ENCODE results near the gene CCDC149.

CCDC149 gene

GRCh38 chr4:24932515-24933225 is 19.8 kb upstream of the CCDC149 start:
- H3K9me3 ChIP-seq (ENCODE audit: insufficient read depth, low read depth, low read length) = peaks cover 13% of the 10 kb centered on the region
- no peaks in the 10 kb centered on the region for H3K27me3 ChIP-seq (ENCODE audit: insufficient read depth, low read length)
- H3K36me3 ChIP-seq (ENCODE audit: insufficient read depth, low read depth, low read length) = no peaks in the 10 kb centered on the region
- H3K4me1 ChIP-seq (ENCODE audit: insufficient read depth, low read length) = no peaks in the 10 kb centered on the region
- no peak overlapping the region for H3K27ac ChIP-seq (ENCODE audit: low read length)
- H3K9ac ChIP-seq (ENCODE audit: low read depth, low read length) = no peak overlapping the region
- no peak overlapping the region for H3K4me3 ChIP-seq (ENCODE audit: low read length)

GRCh38 chr4:24930151-24930550 is 17.3 kb upstream of the CCDC149 start:
- Histone ChIP-seq H3K27me3 (ENCODE audit: insufficient read depth, low read length) (no peaks in the 10 kb centered on the region), H3K36me3 (ENCODE audit: insufficient read depth, low read depth, low read length) (no peaks in the 10 kb centered on the region), H3K9me3 (ENCODE audit: insufficient read depth, low read depth, low read length) (peaks cover 5% of the 10 kb centered on the region), H3K27ac (ENCODE audit: low read length) (no peak overlapping the region), H3K4me1 (ENCODE audit: insufficient read depth, low read length) (peaks cover 4% of the 10 kb centered on the region; the same call in 1 of the 2 replicates), H3K4me3 (ENCODE audit: low read length) (no peak overlapping the region), H3K9ac (ENCODE audit: low read depth, low read length) (no peak overlapping the region)

GRCh38 chr4:24928708-24929107 is 15.9 kb upstream of the CCDC149 start:
- Histone ChIP-seq H3K9ac (ENCODE audit: low read depth, low read length) (no peak overlapping the region), H3K36me3 (ENCODE audit: insufficient read depth, low read depth, low read length) (no peaks in the 10 kb centered on the region), H3K27ac (ENCODE audit: low read length) (no peak overlapping the region), H3K4me3 (ENCODE audit: low read length) (no peak overlapping the region), H3K9me3 (ENCODE audit: insufficient read depth, low read depth, low read length) (peaks cover 1% of the 10 kb centered on the region; the same call in 1 of the 2 replicates), H3K27me3 (ENCODE audit: insufficient read depth, low read length) (no peaks in the 10 kb centered on the region), H3K4me1 (ENCODE audit: insufficient read depth, low read length) (peaks cover 9% of the 10 kb centered on the region; the same call in 1 of the 2 replicates)

GRCh38 chr4:24927049-24927448 is 14.2 kb upstream of the CCDC149 start:
- H3K27ac ChIP-seq (ENCODE audit: low read length) = no peak overlapping the region
- H3K36me3 ChIP-seq (ENCODE audit: insufficient read depth, low read depth, low read length) = no peaks in the 10 kb centered on the region
- no peak overlapping the region for H3K9ac ChIP-seq (ENCODE audit: low read depth, low read length)
- no peaks in the 10 kb centered on the region for H3K27me3 ChIP-seq (ENCODE audit: insufficient read depth, low read length)
- H3K4me3 ChIP-seq (ENCODE audit: low read length) = no peak overlapping the region
- H3K9me3 ChIP-seq (ENCODE audit: insufficient read depth, low read depth, low read length) = no peaks in the 10 kb centered on the region
- H3K4me1 ChIP-seq (ENCODE audit: insufficient read depth, low read length) = peaks cover 9% of the 10 kb centered on the region; the same call in 1 of the 2 replicates

GRCh38 chr4:24924309-24924781 is 11.5 kb upstream of the CCDC149 start:
- H3K9ac ChIP-seq (ENCODE audit: low read depth, low read length) = no peak overlapping the region
- no peaks in the 10 kb centered on the region; the same call in 1 of the 2 replicates for H3K9me3 ChIP-seq (ENCODE audit: insufficient read depth, low read depth, low read length)
- H3K4me3 ChIP-seq (ENCODE audit: low read length) = no peak overlapping the region
- H3K36me3 ChIP-seq (ENCODE audit: insufficient read depth, low read depth, low read length) = no peaks in the 10 kb centered on the region
- no peaks in the 10 kb centered on the region; the same call in 1 of the 2 replicates for H3K27me3 ChIP-seq (ENCODE audit: insufficient read depth, low read length)
- H3K4me1 ChIP-seq (ENCODE audit: insufficient read depth, low read length) = peaks cover 9% of the 10 kb centered on the region; the same call in 1 of the 2 replicates
- no peak overlapping the region for H3K27ac ChIP-seq (ENCODE audit: low read length)

- Histone ChIP-seq H3K9ac (ENCODE audit: low read depth, low read length) (no peak overlapping the region), H3K27me3 (ENCODE audit: insufficient read depth, low read length) (no peaks in the 10 kb centered on the region; the same call in 1 of the 2 replicates), H3K27ac (ENCODE audit: low read length) (no peak overlapping the region), H3K36me3 (ENCODE audit: insufficient read depth, low read depth, low read length) (no peaks in the 10 kb centered on the region), H3K4me3 (ENCODE audit: low read length) (no peak overlapping the region), H3K9me3 (ENCODE audit: insufficient read depth, low read depth, low read length) (no peaks in the 10 kb centered on the region; the same call in 1 of the 2 replicates), H3K4me1 (ENCODE audit: insufficient read depth, low read length) (peaks cover 9% of the 10 kb centered on the region; the same call in 1 of the 2 replicates)
These were observed 10.7 kb upstream of the CCDC149 start for GRCh38 chr4:24923550-24923949.

- H3K27me3 ChIP-seq (ENCODE audit: insufficient read depth, low read length) = no peaks in the 10 kb centered on the region; the same call in 1 of the 2 replicates
- no peak overlapping the region for H3K4me3 ChIP-seq (ENCODE audit: low read length)
- no peaks in the 10 kb centered on the region for H3K36me3 ChIP-seq (ENCODE audit: insufficient read depth, low read depth, low read length)
- no peaks in the 10 kb centered on the region; the same call in 1 of the 2 replicates for H3K9me3 ChIP-seq (ENCODE audit: insufficient read depth, low read depth, low read length)
- H3K9ac ChIP-seq (ENCODE audit: low read depth, low read length) = no peak overlapping the region
- no peak overlapping the region for H3K27ac ChIP-seq (ENCODE audit: low read length)
- H3K4me1 ChIP-seq (ENCODE audit: insufficient read depth, low read length) = peaks cover 9% of the 10 kb centered on the region; the same call in 1 of the 2 replicates
These were observed 10.2 kb upstream of the CCDC149 start for GRCh38 chr4:24923002-24923401.

GRCh38 chr4:24922416-24922815 is 9.6 kb upstream of the CCDC149 start:
- Histone ChIP-seq H3K9me3 (ENCODE audit: insufficient read depth, low read depth, low read length) (no peaks in the 10 kb centered on the region; the same call in 1 of the 2 replicates), H3K9ac (ENCODE audit: low read depth, low read length) (no peak overlapping the region), H3K27me3 (ENCODE audit: insufficient read depth, low read length) (no peaks in the 10 kb centered on the region; the same call in 1 of the 2 replicates), H3K4me3 (ENCODE audit: low read length) (no peak overlapping the region), H3K27ac (ENCODE audit: low read length) (no peak overlapping the region), H3K4me1 (ENCODE audit: insufficient read depth, low read length) (peaks cover 9% of the 10 kb centered on the region; the same call in 1 of the 2 replicates), H3K36me3 (ENCODE audit: insufficient read depth, low read depth, low read length) (no peaks in the 10 kb centered on the region)

- H3K27me3 ChIP-seq (ENCODE audit: insufficient read depth, low read length) = no peaks in the 10 kb centered on the region; the same call in 1 of the 2 replicates
- H3K9ac ChIP-seq (ENCODE audit: low read depth, low read length) = no peak overlapping the region
- no peak overlapping the region for H3K27ac ChIP-seq (ENCODE audit: low read length)
- H3K36me3 ChIP-seq (ENCODE audit: insufficient read depth, low read depth, low read length) = no peaks in the 10 kb centered on the region
- H3K9me3 ChIP-seq (ENCODE audit: insufficient read depth, low read depth, low read length) = no peaks in the 10 kb centered on the region; the same call in 1 of the 2 replicates
- no peak overlapping the region for H3K4me3 ChIP-seq (ENCODE audit: low read length)
- H3K4me1 ChIP-seq (ENCODE audit: insufficient read depth, low read length) = peaks cover 9% of the 10 kb centered on the region; the same call in 1 of the 2 replicates
These were observed 8.6 kb upstream of the CCDC149 start for GRCh38 chr4:24921491-24921890.

- Histone ChIP-seq H3K4me3 (ENCODE audit: low read length) (no peak overlapping the region), H3K27me3 (ENCODE audit: insufficient read depth, low read length) (no peaks in the 10 kb centered on the region; the same call in 1 of the 2 replicates), H3K9me3 (ENCODE audit: insufficient read depth, low read depth, low read length) (no peaks in the 10 kb centered on the region; the same call in 1 of the 2 replicates), H3K4me1 (ENCODE audit: insufficient read depth, low read length) (peaks cover 4% of the 10 kb centered on the region; the same call in 1 of the 2 replicates), H3K36me3 (ENCODE audit: insufficient read depth, low read depth, low read length) (no peaks in the 10 kb centered on the region), H3K27ac (ENCODE audit: low read length) (no peak overlapping the region), H3K9ac (ENCODE audit: low read depth, low read length) (no peak overlapping the region)
These were observed 7.2 kb upstream of the CCDC149 start for GRCh38 chr4:24920008-24920407.

- Histone ChIP-seq H3K9me3 (ENCODE audit: insufficient read depth, low read depth, low read length) (no peaks in the 10 kb centered on the region; the same call in 1 of the 2 replicates), H3K4me3 (ENCODE audit: low read length) (no peak overlapping the region), H3K9ac (ENCODE audit: low read depth, low read length) (no peak overlapping the region), H3K36me3 (ENCODE audit: insufficient read depth, low read depth, low read length) (no peaks in the 10 kb centered on the region), H3K27ac (ENCODE audit: low read length) (no peak overlapping the region), H3K27me3 (ENCODE audit: insufficient read depth, low read length) (peaks cover 12% of the 10 kb centered on the region), H3K4me1 (ENCODE audit: insufficient read depth, low read length) (no peaks in the 10 kb centered on the region; the same call in 1 of the 2 replicates)
These were observed 4.4 kb upstream of the CCDC149 start for GRCh38 chr4:24917076-24917856.
